ENCODE results near the gene DONSON. TPM values are rescaled to one million over a fixed set of nuclear protein-coding genes. Genes with fewer than 3 reads are reported as not detected.
A peak's percentile ranks its signal among the peaks of the same experiment; 100 is the strongest.

Gene DONSON
- total and polyA plus RNA-seq, 9 of the 15 experiments (the other 6 are each of a cell fraction or from before 2014, with no cell fraction given) = 26.7 to 124 (median 62.6) TPM

DNA sequence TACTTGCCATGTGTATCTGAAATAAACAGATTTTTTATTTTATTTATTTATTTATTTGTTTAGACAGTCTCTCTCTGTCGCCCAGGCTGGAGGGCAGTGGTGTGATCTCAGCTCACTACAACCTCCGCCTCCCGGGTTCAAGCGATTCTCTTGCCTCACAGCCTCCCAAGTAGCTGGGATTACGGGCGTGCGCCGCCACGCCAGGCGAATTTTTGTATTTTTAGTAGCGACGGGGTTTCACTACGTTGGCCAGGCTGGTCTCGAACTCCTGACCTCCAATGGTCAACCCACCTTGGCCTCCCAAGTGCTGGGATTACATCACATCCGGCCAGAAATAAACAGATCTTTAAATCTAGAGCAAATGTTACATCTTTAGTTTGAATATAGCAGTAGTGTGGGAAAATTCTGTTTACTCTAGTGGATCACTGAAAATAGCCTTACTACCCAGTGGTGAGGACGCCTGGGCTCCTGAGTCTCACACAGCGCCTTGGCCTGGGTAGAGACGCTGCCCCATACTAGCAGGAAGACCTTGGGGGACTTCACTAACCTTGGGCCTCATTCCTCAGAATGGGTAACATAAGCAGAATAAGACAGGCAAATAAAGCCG is 47.3 kb downstream of the DONSON start (continued):
- peak in 1 of 2 experiments; percentile 65; a peak in 1 of 4 replicates for TF ChIP-seq RCOR1 (IDR thresholded peaks at IDR 0.05; ENCODE audit: borderline replicate concordance in 1 of 2, low read depth in 2 of 2, low read length in 2 of 2)
- no peak for TF ChIP-seq EGR1 (conservative IDR thresholded peaks at IDR 0.05)
- peak; percentile 5; the same call in 1 of the 2 replicates for TF ChIP-seq ZNF707 (CRISPR knock-in tag; conservative IDR thresholded peaks at IDR 0.05)
- TF ChIP-seq, protein P1, sequence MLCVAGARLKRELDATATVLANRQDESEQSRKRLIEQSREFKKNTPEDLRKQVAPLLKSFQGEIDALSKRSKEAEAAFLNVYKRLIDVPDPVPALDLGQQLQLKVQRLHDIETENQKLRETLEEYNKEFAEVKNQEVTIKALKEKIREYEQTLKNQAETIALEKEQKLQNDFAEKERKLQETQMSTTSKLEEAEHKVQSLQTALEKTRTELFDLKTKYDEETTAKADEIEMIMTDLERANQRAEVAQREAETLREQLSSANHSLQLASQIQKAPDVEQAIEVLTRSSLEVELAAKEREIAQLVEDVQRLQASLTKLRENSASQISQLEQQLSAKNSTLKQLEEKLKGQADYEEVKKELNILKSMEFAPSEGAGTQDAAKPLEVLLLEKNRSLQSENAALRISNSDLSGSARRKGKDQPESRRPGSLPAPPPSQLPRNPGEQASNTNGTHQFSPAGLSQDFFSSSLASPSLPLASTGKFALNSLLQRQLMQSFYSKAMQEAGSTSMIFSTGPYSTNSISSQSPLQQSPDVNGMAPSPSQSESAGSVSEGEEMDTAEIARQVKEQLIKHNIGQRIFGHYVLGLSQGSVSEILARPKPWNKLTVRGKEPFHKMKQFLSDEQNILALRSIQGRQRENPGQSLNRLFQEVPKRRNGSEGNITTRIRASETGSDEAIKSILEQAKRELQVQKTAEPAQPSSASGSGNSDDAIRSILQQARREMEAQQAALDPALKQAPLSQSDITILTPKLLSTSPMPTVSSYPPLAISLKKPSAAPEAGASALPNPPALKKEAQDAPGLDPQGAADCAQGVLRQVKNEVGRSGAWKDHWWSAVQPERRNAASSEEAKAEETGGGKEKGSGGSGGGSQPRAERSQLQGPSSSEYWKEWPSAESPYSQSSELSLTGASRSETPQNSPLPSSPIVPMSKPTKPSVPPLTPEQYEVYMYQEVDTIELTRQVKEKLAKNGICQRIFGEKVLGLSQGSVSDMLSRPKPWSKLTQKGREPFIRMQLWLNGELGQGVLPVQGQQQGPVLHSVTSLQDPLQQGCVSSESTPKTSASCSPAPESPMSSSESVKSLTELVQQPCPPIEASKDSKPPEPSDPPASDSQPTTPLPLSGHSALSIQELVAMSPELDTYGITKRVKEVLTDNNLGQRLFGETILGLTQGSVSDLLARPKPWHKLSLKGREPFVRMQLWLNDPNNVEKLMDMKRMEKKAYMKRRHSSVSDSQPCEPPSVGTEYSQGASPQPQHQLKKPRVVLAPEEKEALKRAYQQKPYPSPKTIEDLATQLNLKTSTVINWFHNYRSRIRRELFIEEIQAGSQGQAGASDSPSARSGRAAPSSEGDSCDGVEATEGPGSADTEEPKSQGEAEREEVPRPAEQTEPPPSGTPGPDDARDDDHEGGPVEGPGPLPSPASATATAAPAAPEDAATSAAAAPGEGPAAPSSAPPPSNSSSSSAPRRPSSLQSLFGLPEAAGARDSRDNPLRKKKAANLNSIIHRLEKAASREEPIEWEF (CRISPR knock-in tag; IDR thresholded peaks at IDR 0.05) = no peak
- no peak for TF ChIP-seq SREBF2 (CRISPR knock-in tag; IDR thresholded peaks at IDR 0.05)
- TF ChIP-seq, protein P2, sequence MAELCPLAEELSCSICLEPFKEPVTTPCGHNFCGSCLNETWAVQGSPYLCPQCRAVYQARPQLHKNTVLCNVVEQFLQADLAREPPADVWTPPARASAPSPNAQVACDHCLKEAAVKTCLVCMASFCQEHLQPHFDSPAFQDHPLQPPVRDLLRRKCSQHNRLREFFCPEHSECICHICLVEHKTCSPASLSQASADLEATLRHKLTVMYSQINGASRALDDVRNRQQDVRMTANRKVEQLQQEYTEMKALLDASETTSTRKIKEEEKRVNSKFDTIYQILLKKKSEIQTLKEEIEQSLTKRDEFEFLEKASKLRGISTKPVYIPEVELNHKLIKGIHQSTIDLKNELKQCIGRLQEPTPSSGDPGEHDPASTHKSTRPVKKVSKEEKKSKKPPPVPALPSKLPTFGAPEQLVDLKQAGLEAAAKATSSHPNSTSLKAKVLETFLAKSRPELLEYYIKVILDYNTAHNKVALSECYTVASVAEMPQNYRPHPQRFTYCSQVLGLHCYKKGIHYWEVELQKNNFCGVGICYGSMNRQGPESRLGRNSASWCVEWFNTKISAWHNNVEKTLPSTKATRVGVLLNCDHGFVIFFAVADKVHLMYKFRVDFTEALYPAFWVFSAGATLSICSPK (IDR thresholded peaks at IDR 0.05; ENCODE audit: borderline replicate concordance) = no peak
- TF ChIP-seq, protein P3, sequence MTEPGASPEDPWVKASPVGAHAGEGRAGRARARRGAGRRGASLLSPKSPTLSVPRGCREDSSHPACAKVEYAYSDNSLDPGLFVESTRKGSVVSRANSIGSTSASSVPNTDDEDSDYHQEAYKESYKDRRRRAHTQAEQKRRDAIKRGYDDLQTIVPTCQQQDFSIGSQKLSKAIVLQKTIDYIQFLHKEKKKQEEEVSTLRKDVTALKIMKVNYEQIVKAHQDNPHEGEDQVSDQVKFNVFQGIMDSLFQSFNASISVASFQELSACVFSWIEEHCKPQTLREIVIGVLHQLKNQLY (CRISPR knock-in tag; conservative IDR thresholded peaks at IDR 0.05) = no peak
- TF ChIP-seq FUS (optimal IDR thresholded peaks at IDR 0.05; ENCODE audit: low read depth, low read length) = no peak
- TF ChIP-seq, protein P4, sequence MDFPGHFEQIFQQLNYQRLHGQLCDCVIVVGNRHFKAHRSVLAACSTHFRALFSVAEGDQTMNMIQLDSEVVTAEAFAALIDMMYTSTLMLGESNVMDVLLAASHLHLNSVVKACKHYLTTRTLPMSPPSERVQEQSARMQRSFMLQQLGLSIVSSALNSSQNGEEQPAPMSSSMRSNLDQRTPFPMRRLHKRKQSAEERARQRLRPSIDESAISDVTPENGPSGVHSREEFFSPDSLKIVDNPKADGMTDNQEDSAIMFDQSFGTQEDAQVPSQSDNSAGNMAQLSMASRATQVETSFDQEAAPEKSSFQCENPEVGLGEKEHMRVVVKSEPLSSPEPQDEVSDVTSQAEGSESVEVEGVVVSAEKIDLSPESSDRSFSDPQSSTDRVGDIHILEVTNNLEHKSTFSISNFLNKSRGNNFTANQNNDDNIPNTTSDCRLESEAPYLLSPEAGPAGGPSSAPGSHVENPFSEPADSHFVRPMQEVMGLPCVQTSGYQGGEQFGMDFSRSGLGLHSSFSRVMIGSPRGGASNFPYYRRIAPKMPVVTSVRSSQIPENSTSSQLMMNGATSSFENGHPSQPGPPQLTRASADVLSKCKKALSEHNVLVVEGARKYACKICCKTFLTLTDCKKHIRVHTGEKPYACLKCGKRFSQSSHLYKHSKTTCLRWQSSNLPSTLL (IDR thresholded peaks at IDR 0.05) = 0 out of 2 replicates have a peak, but pooled peaks have one; percentile 52
- TF ChIP-seq, protein P5, sequence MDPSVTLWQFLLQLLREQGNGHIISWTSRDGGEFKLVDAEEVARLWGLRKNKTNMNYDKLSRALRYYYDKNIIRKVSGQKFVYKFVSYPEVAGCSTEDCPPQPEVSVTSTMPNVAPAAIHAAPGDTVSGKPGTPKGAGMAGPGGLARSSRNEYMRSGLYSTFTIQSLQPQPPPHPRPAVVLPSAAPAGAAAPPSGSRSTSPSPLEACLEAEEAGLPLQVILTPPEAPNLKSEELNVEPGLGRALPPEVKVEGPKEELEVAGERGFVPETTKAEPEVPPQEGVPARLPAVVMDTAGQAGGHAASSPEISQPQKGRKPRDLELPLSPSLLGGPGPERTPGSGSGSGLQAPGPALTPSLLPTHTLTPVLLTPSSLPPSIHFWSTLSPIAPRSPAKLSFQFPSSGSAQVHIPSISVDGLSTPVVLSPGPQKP (CRISPR knock-in tag; IDR thresholded peaks at IDR 0.05) = no peak
- no peak for TF ChIP-seq BRD4 (IDR thresholded peaks at IDR 0.05)
- TF ChIP-seq MXI1 (IDR thresholded peaks at IDR 0.05; ENCODE audit: low read depth, low read length) = no peak
- TF ChIP-seq, protein P6, sequence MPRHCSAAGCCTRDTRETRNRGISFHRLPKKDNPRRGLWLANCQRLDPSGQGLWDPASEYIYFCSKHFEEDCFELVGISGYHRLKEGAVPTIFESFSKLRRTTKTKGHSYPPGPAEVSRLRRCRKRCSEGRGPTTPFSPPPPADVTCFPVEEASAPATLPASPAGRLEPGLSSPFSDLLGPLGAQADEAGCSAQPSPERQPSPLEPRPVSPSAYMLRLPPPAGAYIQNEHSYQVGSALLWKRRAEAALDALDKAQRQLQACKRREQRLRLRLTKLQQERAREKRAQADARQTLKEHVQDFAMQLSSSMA (CRISPR knock-in tag; IDR thresholded peaks at IDR 0.05) = no peak
- no peak for TF ChIP-seq RBM17 (IDR thresholded peaks at IDR 0.05; ENCODE audit: borderline replicate concordance, low read depth, low read length)
- 0 out of 4 replicates have a peak, but pooled peaks have one; percentile 31 to 32 for TF ChIP-seq TRIM24 (IDR thresholded peaks at IDR 0.05)
- TF ChIP-seq EZH2 (IDR thresholded peaks at IDR 0.05; ENCODE audit: borderline replicate concordance, low read depth, low read length) = no peak
